Measurements from ENCODE around the gene GPHN. TPM values are rescaled to one million over a fixed set of nuclear protein-coding genes. Genes with fewer than 3 reads are reported as not detected.

Gene GPHN
- polyA plus RNA-seq, 2 of the 4 experiments (the other 2 are of a cell fraction): 12.7 to 15.5 TPM

DNA sequence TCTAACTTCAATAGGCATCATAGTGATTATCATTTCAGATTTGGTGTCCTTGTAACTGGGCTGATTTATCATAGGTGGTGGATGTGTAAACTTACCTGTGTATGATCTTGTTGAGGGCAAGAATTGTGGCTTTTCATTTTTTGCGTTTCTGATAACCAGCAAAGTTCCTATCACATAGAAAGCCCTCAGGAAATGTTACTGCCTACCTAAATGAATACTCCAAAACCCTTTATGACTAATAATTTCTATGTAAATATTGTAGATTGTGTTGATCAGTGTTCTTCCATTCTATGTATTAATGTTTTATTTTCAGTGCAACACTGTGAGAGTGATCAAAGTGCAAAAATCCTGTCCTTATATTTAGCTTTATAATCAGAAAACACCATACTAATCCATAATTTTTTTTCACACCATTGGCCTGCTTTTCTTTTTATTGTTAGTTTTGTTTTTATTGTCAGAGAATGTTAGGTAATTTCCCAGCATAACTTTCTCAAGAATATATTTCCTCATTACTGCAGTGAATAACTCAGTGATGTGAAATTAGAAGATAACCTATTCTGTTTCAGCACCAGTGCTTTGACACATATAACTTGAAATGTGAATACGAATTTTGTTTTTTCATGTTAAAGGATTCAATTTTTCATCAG lies 94.1 kb downstream of the GPHN start:
- FAIRE-seq (no peak), DNase-seq (ENCODE audit: low read depth in 1 of 2, low spot score in 1 of 2) (no peak), ATAC-seq (no peak)
- Histone ChIP-seq H3K9me3 (no peaks in the 10 kb centered on the region), H3K4me2 (no peak overlapping the region), H3K4me1 (peaks cover 5% of the 10 kb centered on the region; the same call in 1 of the 3 replicates), H3K27ac (no peak overlapping the region), H3K4me3 (no peak overlapping the region)
- POLR2A ChIA-PET: no interaction called here
- CTCF ChIA-PET: no interaction called here
- TF ChIP-seq ZC3H11A (IDR thresholded peaks at IDR 0.05) (no peak), CBX2 (IDR thresholded peaks at IDR 0.05; ENCODE audit: borderline replicate concordance, low read depth) (no peak), SMC3 (IDR thresholded peaks at IDR 0.05) (no peak), KDM5A (IDR thresholded peaks at IDR 0.05) (no peak), PBX3 (IDR thresholded peaks at IDR 0.05) (no peak), CBX8 (IDR thresholded peaks at IDR 0.05) (no peak), NR3C1 (IDR thresholded peaks at IDR 0.05) (no peak), HOXB13 (CRISPR knock-in tag; IDR thresholded peaks at IDR 0.05; ENCODE audit: low read depth) (no peak), HDAC2 (IDR thresholded peaks at IDR 0.05) (no peak), ZFP36 (IDR thresholded peaks at IDR 0.05; ENCODE audit: borderline replicate concordance, partially characterized antibody) (no peak), EHMT2 (IDR thresholded peaks at IDR 0.05; ENCODE audit: low read depth) (no peak), KDM1A (IDR thresholded peaks at IDR 0.05; ENCODE audit: low read depth) (no peak)
- TF ChIP-seq, protein P1, sequence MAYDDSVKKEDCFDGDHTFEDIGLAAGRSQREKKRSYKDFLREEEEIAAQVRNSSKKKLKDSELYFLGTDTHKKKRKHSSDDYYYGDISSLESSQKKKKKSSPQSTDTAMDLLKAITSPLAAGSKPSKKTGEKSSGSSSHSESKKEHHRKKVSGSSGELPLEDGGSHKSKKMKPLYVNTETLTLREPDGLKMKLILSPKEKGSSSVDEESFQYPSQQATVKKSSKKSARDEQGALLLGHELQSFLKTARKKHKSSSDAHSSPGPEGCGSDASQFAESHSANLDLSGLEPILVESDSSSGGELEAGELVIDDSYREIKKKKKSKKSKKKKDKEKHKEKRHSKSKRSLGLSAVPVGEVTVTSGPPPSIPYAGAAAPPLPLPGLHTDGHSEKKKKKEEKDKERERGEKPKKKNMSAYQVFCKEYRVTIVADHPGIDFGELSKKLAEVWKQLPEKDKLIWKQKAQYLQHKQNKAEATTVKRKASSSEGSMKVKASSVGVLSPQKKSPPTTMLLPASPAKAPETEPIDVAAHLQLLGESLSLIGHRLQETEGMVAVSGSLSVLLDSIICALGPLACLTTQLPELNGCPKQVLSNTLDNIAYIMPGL (CRISPR knock-in tag; IDR thresholded peaks at IDR 0.05; ENCODE audit: borderline replicate concordance): no peak
- TF ChIP-seq, protein P2, sequence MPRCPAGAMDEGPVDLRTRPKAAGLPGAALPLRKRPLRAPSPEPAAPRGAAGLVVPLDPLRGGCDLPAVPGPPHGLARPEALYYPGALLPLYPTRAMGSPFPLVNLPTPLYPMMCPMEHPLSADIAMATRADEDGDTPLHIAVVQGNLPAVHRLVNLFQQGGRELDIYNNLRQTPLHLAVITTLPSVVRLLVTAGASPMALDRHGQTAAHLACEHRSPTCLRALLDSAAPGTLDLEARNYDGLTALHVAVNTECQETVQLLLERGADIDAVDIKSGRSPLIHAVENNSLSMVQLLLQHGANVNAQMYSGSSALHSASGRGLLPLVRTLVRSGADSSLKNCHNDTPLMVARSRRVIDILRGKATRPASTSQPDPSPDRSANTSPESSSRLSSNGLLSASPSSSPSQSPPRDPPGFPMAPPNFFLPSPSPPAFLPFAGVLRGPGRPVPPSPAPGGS (IDR thresholded peaks at IDR 0.05): no peak
- WGBS (ENCODE audit: missing lambda C conversion rate): 67% methylated on average over 2 of the region's 2 CpGs

DNA sequence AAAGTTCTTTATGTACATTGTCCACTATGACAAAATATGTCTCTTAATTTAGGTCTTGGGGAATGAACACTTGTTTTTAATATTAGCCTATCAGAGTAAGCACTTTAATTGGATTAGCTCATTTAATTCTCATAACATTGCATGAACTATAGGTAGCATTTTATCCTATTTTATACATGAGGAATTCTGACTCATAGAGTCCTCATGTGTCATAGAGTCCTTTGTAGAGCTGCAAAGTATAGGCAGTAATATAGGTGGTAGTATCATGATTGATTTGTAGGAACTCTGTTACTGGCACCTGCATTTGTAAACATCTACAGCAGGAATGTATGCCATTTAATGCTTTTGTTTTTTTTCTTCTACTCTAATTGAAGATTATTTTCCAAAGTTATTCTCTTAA lies 96.0 kb downstream of the GPHN start:
- no peak for TF ChIP-seq TFCP2L1 (CRISPR knock-in tag; IDR thresholded peaks at IDR 0.05)
- TF ChIP-seq RNF2 (IDR thresholded peaks at IDR 0.05; ENCODE audit: borderline replicate concordance, low read depth): no peak
- TF ChIP-seq NR3C1 (IDR thresholded peaks at IDR 0.05): no peak
- no peak for TF ChIP-seq PBX3 (IDR thresholded peaks at IDR 0.05)
- no peak for TF ChIP-seq POLR2AphosphoS2 (conservative IDR thresholded peaks at IDR 0.05; ENCODE audit: low read length)
- no peak for TF ChIP-seq E2F6 (IDR thresholded peaks at IDR 0.05; ENCODE audit: borderline replicate concordance, low read depth)
- H3K4me3 ChIP-seq: no peak overlapping the region
- no peak overlapping the region for H3K4me2 ChIP-seq
- CTCF ChIA-PET: no interaction called here
- H3K4me1 ChIP-seq: peaks cover 5% of the 10 kb centered on the region; the same call in 1 of the 3 replicates
- no peaks in the 10 kb centered on the region; the same call in 2 of the 3 replicates for H3K9me3 ChIP-seq
- H3K27ac ChIP-seq: no peak overlapping the region
- ATAC-seq (no peak), DNase-seq (ENCODE audit: low read depth in 1 of 2, low spot score in 1 of 2) (no peak), FAIRE-seq (peak; percentile 18)
- POLR2A ChIA-PET: no interaction called here

All from A549 (cell line).